ENCODE results near the gene TMEM74B.

DNA sequence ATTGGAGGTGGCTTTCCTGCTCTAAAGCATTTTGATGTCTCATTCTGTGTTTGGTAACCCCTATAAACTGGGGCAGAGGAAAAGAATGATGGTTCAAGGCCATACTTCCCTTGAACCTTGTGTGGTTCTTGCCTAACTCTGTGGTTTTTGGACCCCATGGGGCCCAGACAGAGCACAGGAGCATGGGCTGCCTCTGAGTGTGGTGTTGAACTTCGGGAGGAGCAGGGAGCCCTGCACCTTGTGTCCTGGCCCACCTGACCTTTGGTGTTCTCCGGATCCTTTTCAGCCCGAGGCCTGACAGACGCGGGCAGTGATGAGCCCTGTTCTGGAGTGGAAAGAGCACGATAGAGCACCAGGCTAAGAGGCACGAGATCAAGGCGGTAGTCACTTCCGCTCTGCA, 18.8 kb downstream of the TMEM74B start:
- TF ChIP-seq MYNN (IDR thresholded peaks at IDR 0.05): no peak
- TF ChIP-seq MYNN (CRISPR knock-in tag; IDR thresholded peaks at IDR 0.05): no peak
- no peak for TF ChIP-seq CC2D1A (IDR thresholded peaks at IDR 0.05)
- no peak for TF ChIP-seq EP300 (IDR thresholded peaks at IDR 0.05; ENCODE audit: low read length)
- TF ChIP-seq TCF7 (IDR thresholded peaks at IDR 0.05; ENCODE audit: borderline replicate concordance): no peak
- TF ChIP-seq, protein P1, sequence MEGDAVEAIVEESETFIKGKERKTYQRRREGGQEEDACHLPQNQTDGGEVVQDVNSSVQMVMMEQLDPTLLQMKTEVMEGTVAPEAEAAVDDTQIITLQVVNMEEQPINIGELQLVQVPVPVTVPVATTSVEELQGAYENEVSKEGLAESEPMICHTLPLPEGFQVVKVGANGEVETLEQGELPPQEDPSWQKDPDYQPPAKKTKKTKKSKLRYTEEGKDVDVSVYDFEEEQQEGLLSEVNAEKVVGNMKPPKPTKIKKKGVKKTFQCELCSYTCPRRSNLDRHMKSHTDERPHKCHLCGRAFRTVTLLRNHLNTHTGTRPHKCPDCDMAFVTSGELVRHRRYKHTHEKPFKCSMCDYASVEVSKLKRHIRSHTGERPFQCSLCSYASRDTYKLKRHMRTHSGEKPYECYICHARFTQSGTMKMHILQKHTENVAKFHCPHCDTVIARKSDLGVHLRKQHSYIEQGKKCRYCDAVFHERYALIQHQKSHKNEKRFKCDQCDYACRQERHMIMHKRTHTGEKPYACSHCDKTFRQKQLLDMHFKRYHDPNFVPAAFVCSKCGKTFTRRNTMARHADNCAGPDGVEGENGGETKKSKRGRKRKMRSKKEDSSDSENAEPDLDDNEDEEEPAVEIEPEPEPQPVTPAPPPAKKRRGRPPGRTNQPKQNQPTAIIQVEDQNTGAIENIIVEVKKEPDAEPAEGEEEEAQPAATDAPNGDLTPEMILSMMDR (IDR thresholded peaks at IDR 0.05 in 2 of 3, conservative IDR thresholded peaks at IDR 0.05 in 1 of 3; ENCODE audit: insufficient read depth in 2 of 3, low read depth in 1 of 3, low read length in 3 of 3): no peak
- TF ChIP-seq HDAC2 (IDR thresholded peaks at IDR 0.05): no peak
- TF ChIP-seq NR2C2 (CRISPR knock-in tag; IDR thresholded peaks at IDR 0.05): no peak
- TF ChIP-seq NR2C2 (tag; IDR thresholded peaks at IDR 0.05): no peak
- no peak for TF ChIP-seq ILF3 (IDR thresholded peaks at IDR 0.05; ENCODE audit: borderline replicate concordance)

Measured in K562 (cell line).